Measurements from ENCODE around the gene ZSCAN1.

- TF ChIP-seq CTCF (IDR thresholded peaks at IDR 0.05 in 4 of 5, conservative IDR thresholded peaks at IDR 0.05 in 1 of 5) (no peak), POLR2A (IDR thresholded peaks at IDR 0.05) (no peak)
Observed at GRCh38 chr19:58009301-58009665, 24.5 kb upstream of the ZSCAN1 start.

Measured in gastrocnemius medialis (tissue), 4 donors.